ENCODE results near the gene MAGED1. TPM values are rescaled to one million over a fixed set of nuclear protein-coding genes. Genes with fewer than 3 reads are reported as not detected.

The MAGED1 gene
- total RNA-seq, 1 experiment from 2014 or later: 151 TPM

DNA sequence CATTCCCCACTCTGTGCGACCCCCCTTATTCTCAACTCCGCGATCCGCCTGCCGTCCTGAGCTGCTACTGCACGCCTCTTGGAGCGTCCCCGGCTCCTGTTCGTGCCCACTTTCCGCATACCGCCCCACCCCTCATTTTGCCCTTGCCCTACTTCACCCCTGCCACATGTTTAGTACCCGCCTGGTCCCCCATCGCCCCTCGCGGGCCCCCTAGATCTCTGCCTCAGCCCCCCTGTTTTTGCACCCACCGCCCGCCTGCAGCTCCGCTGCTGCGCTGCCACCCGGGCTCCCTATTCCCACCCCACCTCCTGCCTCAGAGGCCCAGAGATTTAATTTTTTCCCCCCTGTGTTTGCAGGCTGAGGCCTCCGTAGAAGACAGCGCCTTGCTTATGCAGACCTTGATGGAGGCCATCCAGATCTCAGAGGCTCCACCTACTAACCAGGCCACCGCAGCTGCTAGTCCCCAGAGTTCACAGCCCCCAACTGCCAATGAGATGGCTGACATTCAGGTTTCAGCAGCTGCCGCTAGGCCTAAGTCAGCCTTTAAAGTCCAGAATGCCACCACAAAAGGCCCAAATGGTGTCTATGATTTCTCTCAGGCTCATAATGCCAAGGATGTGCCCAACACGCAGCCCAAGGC is 1.4 kb downstream of the MAGED1 start:
- DNase-seq (ENCODE audit: low read depth, low spot score): no peak
- Histone ChIP-seq H3K27ac (ENCODE audit: low read length) (peak overlapping the region; percentile 88; the same call in 1 of the 2 replicates), H3K27me3 (ENCODE audit: control insufficient read depth, insufficient read depth, low read length) (no peaks in the 10 kb centered on the region), H3K9me3 (ENCODE audit: control insufficient read depth, insufficient read depth, low read depth, low read length) (no peaks in the 10 kb centered on the region), H3K4me3 (ENCODE audit: low read depth in 2 of 2, low read length in 2 of 2) (peak overlapping the region; percentile 77 to 92), H3K36me3 (ENCODE audit: control insufficient read depth, insufficient read depth, low read length) (peaks cover 2% of the 10 kb centered on the region), H3K4me1 (ENCODE audit: control insufficient read depth, insufficient read depth, low read length) (peaks cover 10% of the 10 kb centered on the region)
- CTCF ChIA-PET: no interaction called here
- ATAC-seq: no peak
- TF ChIP-seq POLR2AphosphoS5 (IDR thresholded peaks at IDR 0.05; ENCODE audit: low read depth, low read length) (no peak), SIN3A (IDR thresholded peaks at IDR 0.05; ENCODE audit: borderline replicate concordance, insufficient read depth, low read depth, low read length) (no peak), TCF7L2 (IDR thresholded peaks at IDR 0.05; ENCODE audit: low read depth, low read length) (no peak)
- TF ChIP-seq, protein P1, sequence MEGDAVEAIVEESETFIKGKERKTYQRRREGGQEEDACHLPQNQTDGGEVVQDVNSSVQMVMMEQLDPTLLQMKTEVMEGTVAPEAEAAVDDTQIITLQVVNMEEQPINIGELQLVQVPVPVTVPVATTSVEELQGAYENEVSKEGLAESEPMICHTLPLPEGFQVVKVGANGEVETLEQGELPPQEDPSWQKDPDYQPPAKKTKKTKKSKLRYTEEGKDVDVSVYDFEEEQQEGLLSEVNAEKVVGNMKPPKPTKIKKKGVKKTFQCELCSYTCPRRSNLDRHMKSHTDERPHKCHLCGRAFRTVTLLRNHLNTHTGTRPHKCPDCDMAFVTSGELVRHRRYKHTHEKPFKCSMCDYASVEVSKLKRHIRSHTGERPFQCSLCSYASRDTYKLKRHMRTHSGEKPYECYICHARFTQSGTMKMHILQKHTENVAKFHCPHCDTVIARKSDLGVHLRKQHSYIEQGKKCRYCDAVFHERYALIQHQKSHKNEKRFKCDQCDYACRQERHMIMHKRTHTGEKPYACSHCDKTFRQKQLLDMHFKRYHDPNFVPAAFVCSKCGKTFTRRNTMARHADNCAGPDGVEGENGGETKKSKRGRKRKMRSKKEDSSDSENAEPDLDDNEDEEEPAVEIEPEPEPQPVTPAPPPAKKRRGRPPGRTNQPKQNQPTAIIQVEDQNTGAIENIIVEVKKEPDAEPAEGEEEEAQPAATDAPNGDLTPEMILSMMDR (IDR thresholded peaks at IDR 0.05): no peak
- TF ChIP-seq, protein P2, sequence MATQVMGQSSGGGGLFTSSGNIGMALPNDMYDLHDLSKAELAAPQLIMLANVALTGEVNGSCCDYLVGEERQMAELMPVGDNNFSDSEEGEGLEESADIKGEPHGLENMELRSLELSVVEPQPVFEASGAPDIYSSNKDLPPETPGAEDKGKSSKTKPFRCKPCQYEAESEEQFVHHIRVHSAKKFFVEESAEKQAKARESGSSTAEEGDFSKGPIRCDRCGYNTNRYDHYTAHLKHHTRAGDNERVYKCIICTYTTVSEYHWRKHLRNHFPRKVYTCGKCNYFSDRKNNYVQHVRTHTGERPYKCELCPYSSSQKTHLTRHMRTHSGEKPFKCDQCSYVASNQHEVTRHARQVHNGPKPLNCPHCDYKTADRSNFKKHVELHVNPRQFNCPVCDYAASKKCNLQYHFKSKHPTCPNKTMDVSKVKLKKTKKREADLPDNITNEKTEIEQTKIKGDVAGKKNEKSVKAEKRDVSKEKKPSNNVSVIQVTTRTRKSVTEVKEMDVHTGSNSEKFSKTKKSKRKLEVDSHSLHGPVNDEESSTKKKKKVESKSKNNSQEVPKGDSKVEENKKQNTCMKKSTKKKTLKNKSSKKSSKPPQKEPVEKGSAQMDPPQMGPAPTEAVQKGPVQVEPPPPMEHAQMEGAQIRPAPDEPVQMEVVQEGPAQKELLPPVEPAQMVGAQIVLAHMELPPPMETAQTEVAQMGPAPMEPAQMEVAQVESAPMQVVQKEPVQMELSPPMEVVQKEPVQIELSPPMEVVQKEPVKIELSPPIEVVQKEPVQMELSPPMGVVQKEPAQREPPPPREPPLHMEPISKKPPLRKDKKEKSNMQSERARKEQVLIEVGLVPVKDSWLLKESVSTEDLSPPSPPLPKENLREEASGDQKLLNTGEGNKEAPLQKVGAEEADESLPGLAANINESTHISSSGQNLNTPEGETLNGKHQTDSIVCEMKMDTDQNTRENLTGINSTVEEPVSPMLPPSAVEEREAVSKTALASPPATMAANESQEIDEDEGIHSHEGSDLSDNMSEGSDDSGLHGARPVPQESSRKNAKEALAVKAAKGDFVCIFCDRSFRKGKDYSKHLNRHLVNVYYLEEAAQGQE (IDR thresholded peaks at IDR 0.05; ENCODE audit: insufficient read depth in 1 of 2, low read depth in 2 of 2, low read length in 1 of 2): no peak
- BruUV-seq (replicated peaks): no TSS peak
- in situ Hi-C loops (cut with HindIII; ENCODE audit: low pct_unique_long_range_greater_than_20kb, low sequenced_read_pairs): no loop called here
- POLR2A ChIA-PET: no interaction called here
- intact Hi-C loops (cut with micrococcal nuclease; ENCODE audit: unreplicated experiment): no loop called here

DNA sequence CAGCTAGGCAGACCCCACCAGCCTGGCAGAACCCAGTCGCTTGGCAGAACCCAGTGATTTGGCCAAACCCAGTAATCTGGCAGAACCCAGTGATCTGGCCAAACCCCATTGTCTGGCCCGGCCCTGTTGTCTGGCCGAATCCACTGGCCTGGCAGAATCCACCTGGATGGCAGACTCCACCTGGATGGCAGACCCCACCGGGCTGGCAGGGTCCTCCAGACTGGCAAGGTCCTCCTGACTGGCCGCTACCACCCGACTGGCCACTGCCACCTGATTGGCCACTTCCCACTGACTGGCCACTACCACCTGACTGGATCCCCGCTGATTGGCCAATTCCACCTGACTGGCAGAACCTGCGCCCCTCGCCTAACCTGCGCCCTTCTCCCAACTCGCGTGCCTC is 3.2 kb downstream of the MAGED1 start:
- no peak overlapping the region for H3K27ac ChIP-seq (ENCODE audit: low read length)
- ChIA-PET POLR2A (no interaction called here), CTCF (no interaction called here)
- no peaks in the 10 kb centered on the region for H3K9me3 ChIP-seq (ENCODE audit: control insufficient read depth, insufficient read depth, low read depth, low read length)
- H3K27me3 ChIP-seq (ENCODE audit: control insufficient read depth, insufficient read depth, low read length): no peaks in the 10 kb centered on the region
- no peak overlapping the region for H3K4me3 ChIP-seq (ENCODE audit: low read depth in 2 of 2, low read length in 2 of 2)
- intact Hi-C loops (cut with micrococcal nuclease; ENCODE audit: unreplicated experiment) (no loop called here), in situ Hi-C loops (cut with HindIII; ENCODE audit: low pct_unique_long_range_greater_than_20kb, low sequenced_read_pairs) (no loop called here)
- H3K36me3 ChIP-seq (ENCODE audit: control insufficient read depth, insufficient read depth, low read length): peaks cover 2% of the 10 kb centered on the region
- peaks cover 10% of the 10 kb centered on the region for H3K4me1 ChIP-seq (ENCODE audit: control insufficient read depth, insufficient read depth, low read length)
- no peak for ATAC-seq
- TF ChIP-seq, protein P2 (IDR thresholded peaks at IDR 0.05; ENCODE audit: insufficient read depth in 1 of 2, low read depth in 2 of 2, low read length in 1 of 2): no peak
- TF ChIP-seq, protein P1 (IDR thresholded peaks at IDR 0.05): no peak
- TF ChIP-seq TCF7L2 (IDR thresholded peaks at IDR 0.05; ENCODE audit: low read depth, low read length) (no peak), POLR2AphosphoS5 (IDR thresholded peaks at IDR 0.05; ENCODE audit: low read depth, low read length) (no peak), SIN3A (IDR thresholded peaks at IDR 0.05; ENCODE audit: borderline replicate concordance, insufficient read depth, low read depth, low read length) (no peak)
- no peak for DNase-seq (ENCODE audit: low read depth, low spot score)
- no TSS peak for BruUV-seq (replicated peaks)

Data from Panc1 (cell line).